Esophagus muscularis mucosa (tissue), 4 donors: ENCODE results near the gene EIF4G3. TPM values are rescaled to one million over a fixed set of nuclear protein-coding genes. Genes with fewer than 3 reads are reported as not detected.
"Not testable (repeated sequence)": the region's sequence is repeated elsewhere in the genome, so short reads cannot be mapped to it uniquely, and the experiment has no call there.

Experiments used
- DNase-seq: peaks from one replicate; pipeline ENCODE4 v3.0.0-alpha.2; 2017; ENCODE audit errors: extremely low spot score
- H3K27ac ChIP-seq, 4 donors: fragments of 200-600 bp; sonication (generic); replicated peaks in 1 of 4; 1 replicate in 3 of 4; 2 replicates in 1 of 4; pipeline ENCODE4 v1.5.1; 2016 to 2019; ENCODE audit warnings: mild to moderate bottlenecking in 1 of 4
- H3K27me3 ChIP-seq, 4 donors: fragments of 200-600 bp; sonication (generic); one replicate each; pipeline versions ENCODE4 v1.5.1 to v1.6.0; 2016 to 2019
- H3K36me3 ChIP-seq, 4 donors: fragments of 200-600 bp; sonication (generic); one replicate each; pipeline ENCODE4 v1.5.1; 2016 to 2019
- H3K4me1 ChIP-seq, 4 donors: fragments of 200-600 bp; sonication (generic); one replicate each; pipeline ENCODE4 v1.5.1; 2016 to 2019
- H3K4me3 ChIP-seq, 4 donors: fragments of 200-600 bp; sonication (generic); 1 replicate in 2 of 4; 2 replicates in 2 of 4; pipeline ENCODE4 v1.5.1; 2016 to 2019; ENCODE audit warnings: mild to moderate bottlenecking in 4 of 4, moderate library complexity in 1 of 4
- H3K9me3 ChIP-seq, 4 donors: fragments of 200-600 bp; sonication (generic); 1 replicate in 3 of 4; 2 replicates in 1 of 4; pipeline ENCODE4 v1.5.1; 2016 to 2019
- CTCF ChIP-seq, 3 experiments: fragments of 200-600 bp in 2 of 3; fragments of 450-650 bp in 1 of 3; sonication (generic) in 2 of 3; IDR thresholded peaks; one replicate each; pipeline ENCODE4 v1.5.1; 2017 to 2019; ENCODE audit warnings: antibody characterized with exemption in 3 of 3, mild to moderate bottlenecking in 2 of 3, moderate library complexity in 1 of 3
- EP300 ChIP-seq: sonication (generic); formaldehyde crosslinking; IDR thresholded peaks from one replicate; pipeline ENCODE4 v1.6.1; 2017; ENCODE audit warnings: antibody characterized with exemption
- POLR2A ChIP-seq: fragments of 450-650 bp; IDR thresholded peaks from one replicate; pipeline ENCODE4 v1.6.1; 2017; ENCODE audit warnings: antibody characterized with exemption, moderate library complexity, mild to moderate bottlenecking, low read depth
- POLR2AphosphoS5 ChIP-seq, 2 donors: sonication (generic); formaldehyde crosslinking; IDR thresholded peaks; one replicate each; pipeline ENCODE4 v1.6.1; 2017; ENCODE audit warnings: antibody characterized with exemption in 2 of 2
- WGBS: methylation state at CpG from one replicate; pipeline ENCODE4 v1.1.5; 2018; 5-methylcytosine and 5-hydroxymethylcytosine counted together
- intact Hi-C: fragments of 100-400 bp; cut with DNase I; formaldehyde crosslinking; loops from one replicate; pipeline ENCODE4 v1.15.1; 2023
- total RNA-seq, 4 donors: library from RNA; depleted of rRNA; stranded (reverse); fragments of >200 nt; gene quantifications; one replicate each; pipeline versions ENCODE4 v1.1.0 to v1.2.1, GENCODE V29; 2016

Gene EIF4G3
- total RNA-seq, 4 donors from 2014 or later, result 43.7 to 64.0 (median 62.2) TPM

- no peak for TF ChIP-seq CTCF (IDR thresholded peaks at IDR 0.05)
- TF ChIP-seq EP300, result no peak
- TF ChIP-seq POLR2A, result no peak
- no peak for TF ChIP-seq POLR2AphosphoS5 (IDR thresholded peaks at IDR 0.05)
- DNase-seq, result no peak
- intact Hi-C loops, result no loop called here
- Histone ChIP-seq H3K27me3 (no peaks in the 10 kb centered on the region), H3K4me3 (no peak overlapping the region), H3K36me3 (peaks cover 8 to 25% (median 19%) of the 10 kb centered on the region in 4 donors), H3K27ac (no peak overlapping the region), H3K4me1 (peaks cover 0 to 21% (median 12%) of the 10 kb centered on the region in 4 donors), H3K9me3 (no peaks in the 10 kb centered on the region)
These were observed 308.9 kb downstream of the EIF4G3 start for GRCh38 chr1:20867847-20868246.

GRCh38 chr1:20867062-20867461 is 309.6 kb downstream of the EIF4G3 start:
- WGBS, result 67% methylated on average over 1 of the region's 1 CpG
- TF ChIP-seq POLR2AphosphoS5 (IDR thresholded peaks at IDR 0.05) (no peak), CTCF (IDR thresholded peaks at IDR 0.05) (no peak), POLR2A (no peak), EP300 (no peak)
- intact Hi-C loops, result no loop called here
- Histone ChIP-seq H3K36me3 (peaks cover 8 to 33% (median 26%) of the 10 kb centered on the region in 4 donors), H3K4me3 (no peak overlapping the region), H3K27me3 (no peaks in the 10 kb centered on the region), H3K9me3 (no peaks in the 10 kb centered on the region), H3K27ac (peak overlapping the region in 1 of 4 donors; percentile 0), H3K4me1 (peaks cover 0 to 21% (median 12%) of the 10 kb centered on the region in 4 donors)
- DNase-seq, result no peak

- intact Hi-C loops, result no loop called here
- H3K4me1 ChIP-seq, result peaks cover 0 to 17% (median 11%) of the 10 kb centered on the region in 4 donors
- H3K36me3 ChIP-seq, result peaks cover 22 to 53% (median 44%) of the 10 kb centered on the region in 4 donors
These were observed 311.7 kb downstream of the EIF4G3 start for GRCh38 chr1:20865001-20865400.

GRCh38 chr1:20854529-20854928 is 322.2 kb downstream of the EIF4G3 start:
- H3K36me3 ChIP-seq, result peaks cover 36 to 85% (median 70%) of the 10 kb centered on the region in 4 donors
- intact Hi-C loops, result no loop called here

More at GRCh38 chr1:20865001-20865400, 311.7 kb downstream of the EIF4G3 start:
- DNase-seq, result no peak
- Histone ChIP-seq H3K9me3 (no peaks in the 10 kb centered on the region), H3K27me3 (no peaks in the 10 kb centered on the region), H3K27ac (no peak overlapping the region), H3K4me3 (no peak overlapping the region)
- 77% methylated on average over 2 of the region's 2 CpGs for WGBS
- no peak for TF ChIP-seq POLR2AphosphoS5 (IDR thresholded peaks at IDR 0.05)
- no peak for TF ChIP-seq CTCF (IDR thresholded peaks at IDR 0.05)
- TF ChIP-seq POLR2A, result no peak
- TF ChIP-seq EP300, result no peak

GRCh38 chr1:20851791-20852190 is 324.9 kb downstream of the EIF4G3 start:
- H3K9me3 ChIP-seq, intact Hi-C loops, DNase-seq, H3K27ac ChIP-seq, H3K27me3 ChIP-seq, H3K4me3 ChIP-seq: not testable (repeated sequence)
- 74% methylated on average over 8 of the region's 8 CpGs for WGBS
- Histone ChIP-seq H3K4me1 (peaks cover 0 to 16% (median 2%) of the 10 kb centered on the region in 4 donors), H3K36me3 (peaks cover 33 to 83% (median 61%) of the 10 kb centered on the region in 4 donors)

More at GRCh38 chr1:20854529-20854928, 322.2 kb downstream of the EIF4G3 start:
- no peaks in the 10 kb centered on the region for H3K27me3 ChIP-seq
- DNase-seq, result no peak
- no peak overlapping the region for H3K27ac ChIP-seq
- no peak overlapping the region for H3K4me3 ChIP-seq
- peaks cover 0 to 6% (median 0%) of the 10 kb centered on the region in 4 donors for H3K4me1 ChIP-seq
- TF ChIP-seq POLR2AphosphoS5 (IDR thresholded peaks at IDR 0.05) (no peak), EP300 (no peak), CTCF (IDR thresholded peaks at IDR 0.05) (no peak), POLR2A (no peak)
- WGBS, result 98% methylated on average over 4 of the region's 4 CpGs
- no peaks in the 10 kb centered on the region for H3K9me3 ChIP-seq
